Activated B cell treated with CpG ODN at 0.5 μM for 24 hours (primary cell): ENCODE data around the gene TMEM17. TPM values are rescaled to one million over a fixed set of nuclear protein-coding genes. Genes with fewer than 3 reads are reported as not detected.

Experiments
- ATAC-seq: fragments of 200-7000 bp; cut with Tn5 transposase; one replicate; pipeline ENCODE4 v1.10.0; 2021; ENCODE audit warnings: low read depth, mild to moderate bottlenecking, moderate library complexity
- CTCF ChIA-PET: fragments of 350-600 bp; sonication (Branson Sonifier 250); formaldehyde crosslinking; loops from one replicate; lab custom pipeline; 2021; ENCODE audit warnings: antibody characterized with exemption; lab: Charles Lee
- POLR2A ChIA-PET: fragments of 350-600 bp; sonication (Branson Sonifier 250); formaldehyde crosslinking; loops from one replicate; lab custom pipeline; 2021; ENCODE audit warnings: antibody characterized with exemption; lab: Charles Lee
- DNase-seq: peaks from one replicate; pipeline ENCODE4 v3.0.0; 2022
- H3K27ac Mint-ChIP-seq: one replicate; pipeline ENCODE4 v1.8.0; 2020; ENCODE audit warnings: mixed read lengths
- H3K27me3 Mint-ChIP-seq: one replicate; pipeline ENCODE4 v1.8.0; 2021; ENCODE audit warnings: mixed read lengths
- H3K36me3 Mint-ChIP-seq: one replicate; pipeline ENCODE4 v1.8.0; 2021; ENCODE audit warnings: low read depth, mixed read lengths
- H3K4me1 Mint-ChIP-seq: one replicate; pipeline ENCODE4 v1.8.0; 2021; ENCODE audit warnings: mixed read lengths
- H3K4me3 Mint-ChIP-seq: one replicate; pipeline ENCODE4 v1.8.0; 2020; ENCODE audit warnings: mild to moderate bottlenecking, mixed read lengths
- H3K9me3 Mint-ChIP-seq: one replicate; pipeline ENCODE4 v1.8.0; 2020; ENCODE audit warnings: mixed read lengths
- intact Hi-C: fragments of 100-400 bp; cut with micrococcal nuclease; formaldehyde crosslinking; loops from one replicate; pipeline ENCODE4 v1.15.1; 2024
- total RNA-seq: library from RNA; stranded (reverse); gene quantifications from 2 replicates; pipeline ENCODE4 v1.2.3, GENCODE V29; 2022
- TF ChIP-seq, protein P1 (sequence below): fragments of 200-600 bp; IDR thresholded peaks from one replicate; pipeline ENCODE4 v1.8.0; 2022; ENCODE audit warnings: antibody characterized with exemption, mild to moderate bottlenecking

TMEM17 gene
- total RNA-seq, 1 donor from 2014 or later = not detected

DNA sequence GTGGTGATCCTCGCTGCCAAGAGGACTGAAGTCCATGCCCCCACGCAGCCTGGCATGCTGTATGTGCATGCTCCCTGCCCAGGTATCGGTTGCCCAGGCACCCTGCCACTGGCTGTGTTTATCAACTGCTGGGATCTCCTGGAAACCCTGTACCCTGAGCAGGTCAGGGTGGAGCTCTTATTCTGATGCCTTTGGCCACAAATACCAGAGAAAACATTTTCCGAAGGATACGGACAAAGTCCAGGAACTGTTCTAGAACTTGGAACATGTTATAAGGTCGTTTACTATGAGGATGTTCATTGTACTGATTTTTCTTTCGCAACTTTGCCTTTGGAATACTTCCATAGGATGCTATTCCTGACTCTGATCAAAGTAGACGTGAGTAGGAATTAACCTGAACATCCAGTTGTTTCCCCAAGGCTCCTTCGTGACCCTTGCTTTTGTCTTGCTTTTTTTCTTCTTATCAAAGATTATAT, 55.2 kb downstream of the TMEM17 start:
- intact Hi-C loops = no loop called here
- H3K27me3 Mint-ChIP-seq = peaks cover 1% of the 10 kb centered on the region
- DNase-seq = no peak
- no peak overlapping the region for H3K27ac Mint-ChIP-seq
- ATAC-seq = no peak
- TF ChIP-seq, protein P1, sequence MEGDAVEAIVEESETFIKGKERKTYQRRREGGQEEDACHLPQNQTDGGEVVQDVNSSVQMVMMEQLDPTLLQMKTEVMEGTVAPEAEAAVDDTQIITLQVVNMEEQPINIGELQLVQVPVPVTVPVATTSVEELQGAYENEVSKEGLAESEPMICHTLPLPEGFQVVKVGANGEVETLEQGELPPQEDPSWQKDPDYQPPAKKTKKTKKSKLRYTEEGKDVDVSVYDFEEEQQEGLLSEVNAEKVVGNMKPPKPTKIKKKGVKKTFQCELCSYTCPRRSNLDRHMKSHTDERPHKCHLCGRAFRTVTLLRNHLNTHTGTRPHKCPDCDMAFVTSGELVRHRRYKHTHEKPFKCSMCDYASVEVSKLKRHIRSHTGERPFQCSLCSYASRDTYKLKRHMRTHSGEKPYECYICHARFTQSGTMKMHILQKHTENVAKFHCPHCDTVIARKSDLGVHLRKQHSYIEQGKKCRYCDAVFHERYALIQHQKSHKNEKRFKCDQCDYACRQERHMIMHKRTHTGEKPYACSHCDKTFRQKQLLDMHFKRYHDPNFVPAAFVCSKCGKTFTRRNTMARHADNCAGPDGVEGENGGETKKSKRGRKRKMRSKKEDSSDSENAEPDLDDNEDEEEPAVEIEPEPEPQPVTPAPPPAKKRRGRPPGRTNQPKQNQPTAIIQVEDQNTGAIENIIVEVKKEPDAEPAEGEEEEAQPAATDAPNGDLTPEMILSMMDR = no peak
- H3K4me1 Mint-ChIP-seq = no peaks in the 10 kb centered on the region
- H3K4me3 Mint-ChIP-seq = no peak overlapping the region
- ChIA-PET CTCF (no interaction called here), POLR2A (no interaction called here)
- no peaks in the 10 kb centered on the region for H3K36me3 Mint-ChIP-seq
- H3K9me3 Mint-ChIP-seq = no peaks in the 10 kb centered on the region

Other genes with a start within 250 kb of the TMEM17 start
- 24.0 and 25.0 TPM in 2 replicates for gene EHBP1, start 199.5 kb upstream of the TMEM17 start, total RNA-seq